ENCODE data around the gene EGR1. TPM values are rescaled to one million over a fixed set of nuclear protein-coding genes. Genes with fewer than 3 reads are reported as not detected.
A peak's percentile ranks its signal among the peaks of the same experiment; 100 is the strongest.

The EGR1 gene
- total RNA-seq, 6 donors from 2014 or later, result 14.7 to 222 (median 64.2) TPM

GRCh38 chr5:138467711-138468132 lies 2.4 kb downstream of the EGR1 start:
- DNase-seq, result no peak
- Histone ChIP-seq H3K27ac (no peak overlapping the region), H3K4me1 (peaks cover 26 to 40% (median 34%) of the 10 kb centered on the region in 4 donors), H3K4me3 (peak overlapping the region in 2 of 4 donors; percentile 77 to 81), H3K9me3 (no peaks in the 10 kb centered on the region), H3K36me3 (peaks cover 0 to 17% (median 8%) of the 10 kb centered on the region in 4 donors), H3K27me3 (no peaks in the 10 kb centered on the region)
- TF ChIP-seq POLR2A (IDR thresholded peaks at IDR 0.05) (peak in 2 of 4 donors; percentile 9 to 32), EP300 (IDR thresholded peaks at IDR 0.05) (no peak)
- no peak for ATAC-seq (ENCODE audit: low FRiP score in 2 of 2)
- 88 to 92% methylated on average over 14 of the region's 14 CpGs for WGBS, 2 donors

GRCh38 chr5:138468133-138468965 lies 3.1 kb downstream of the EGR1 start:
- DNase-seq, result no peak
- Histone ChIP-seq H3K4me3 (peak overlapping the region in 1 of 4 donors; percentile 81), H3K36me3 (peaks cover 0 to 17% (median 8%) of the 10 kb centered on the region in 4 donors), H3K4me1 (peaks cover 24 to 36% (median 31%) of the 10 kb centered on the region in 4 donors), H3K27me3 (no peaks in the 10 kb centered on the region), H3K27ac (no peak overlapping the region), H3K9me3 (no peaks in the 10 kb centered on the region)
- 89 to 92% methylated on average over 7 of the region's 7 CpGs for WGBS, 2 donors
- TF ChIP-seq POLR2AphosphoS5 (IDR thresholded peaks at IDR 0.05) (no peak), POLR2A (IDR thresholded peaks at IDR 0.05) (peak in 1 of 4 donors; percentile 3), CTCF (IDR thresholded peaks at IDR 0.05) (no peak), EP300 (IDR thresholded peaks at IDR 0.05) (no peak)
- no peak for ATAC-seq (ENCODE audit: low FRiP score in 2 of 2)

- no peak overlapping the region for H3K27ac ChIP-seq
- H3K27me3 ChIP-seq, result no peaks in the 10 kb centered on the region
- H3K9me3 ChIP-seq, result no peaks in the 10 kb centered on the region
- peaks cover 0 to 17% (median 8%) of the 10 kb centered on the region in 4 donors for H3K36me3 ChIP-seq
- H3K4me3 ChIP-seq, result no peak overlapping the region
- no peak for TF ChIP-seq POLR2AphosphoS5 (IDR thresholded peaks at IDR 0.05)
- TF ChIP-seq EP300 (IDR thresholded peaks at IDR 0.05), result no peak
- no peak for TF ChIP-seq POLR2A (IDR thresholded peaks at IDR 0.05)
- TF ChIP-seq CTCF (IDR thresholded peaks at IDR 0.05), result no peak
- no peak for ATAC-seq (ENCODE audit: low FRiP score in 2 of 2)
- peaks cover 21 to 32% (median 27%) of the 10 kb centered on the region in 4 donors for H3K4me1 ChIP-seq
- 93% methylated on average over 8 of the region's 8 CpGs for WGBS, 2 donors
- DNase-seq, result no peak
Observed at GRCh38 chr5:138468966-138469539, 3.8 kb downstream of the EGR1 start.

- H3K27ac ChIP-seq, result no peak overlapping the region
- DNase-seq, result no peak
Observed at GRCh38 chr5:138469540-138470321, 4.5 kb downstream of the EGR1 start.

More at GRCh38 chr5:138469540-138470321, 4.5 kb downstream of the EGR1 start:
- TF ChIP-seq POLR2A (IDR thresholded peaks at IDR 0.05) (peak in 2 of 4 donors; percentile 11 to 21), POLR2AphosphoS5 (IDR thresholded peaks at IDR 0.05) (peak; percentile 6 to 35), EP300 (IDR thresholded peaks at IDR 0.05) (peak in 1 of 4 donors; percentile 47), CTCF (IDR thresholded peaks at IDR 0.05) (no peak)
- peaks cover 21 to 32% (median 27%) of the 10 kb centered on the region in 4 donors for H3K4me1 ChIP-seq
- H3K27me3 ChIP-seq, result no peaks in the 10 kb centered on the region
- H3K9me3 ChIP-seq, result no peaks in the 10 kb centered on the region
- ATAC-seq (ENCODE audit: low FRiP score in 2 of 2), result peak; percentile 32 to 53
- 73 to 76% methylated on average over 7 to 8 of the region's 8 CpGs for WGBS, 2 donors
- no peak overlapping the region for H3K4me3 ChIP-seq
- H3K36me3 ChIP-seq, result peaks cover 0 to 17% (median 8%) of the 10 kb centered on the region in 4 donors
